NCI-H226 (cell line): Measurements from ENCODE around the gene DEPDC1B.
A peak's percentile ranks its signal among the peaks of the same experiment; 100 is the strongest.
"Not testable (repeated sequence)": the region's sequence is repeated elsewhere in the genome, so short reads cannot be mapped to it uniquely, and the experiment has no call there.

Experiments
- DNase-seq: peaks from one replicate; pipeline ENCODE4 v3.0.0-alpha.2; 2015

The DEPDC1B gene

DNA sequence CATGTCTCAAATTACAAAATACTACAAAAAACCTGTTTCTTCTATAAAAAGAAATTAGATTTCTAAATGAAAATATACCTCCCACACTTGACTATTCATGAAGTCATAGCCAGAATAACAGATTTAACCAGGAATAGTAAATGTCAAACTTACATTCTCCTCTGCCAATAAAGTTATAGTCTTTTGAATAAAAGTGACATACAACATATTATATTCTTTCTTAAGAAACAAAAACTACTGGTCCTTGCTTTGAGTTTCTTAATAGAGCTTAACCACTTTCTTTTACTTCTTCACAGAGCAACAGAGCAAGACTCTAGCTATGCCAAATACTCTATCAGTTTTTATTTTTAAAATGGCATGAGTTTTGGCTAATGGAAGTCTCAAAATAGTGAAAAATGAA, 61.7 kb downstream of the DEPDC1B start:
- no peak for DNase-seq

DNA sequence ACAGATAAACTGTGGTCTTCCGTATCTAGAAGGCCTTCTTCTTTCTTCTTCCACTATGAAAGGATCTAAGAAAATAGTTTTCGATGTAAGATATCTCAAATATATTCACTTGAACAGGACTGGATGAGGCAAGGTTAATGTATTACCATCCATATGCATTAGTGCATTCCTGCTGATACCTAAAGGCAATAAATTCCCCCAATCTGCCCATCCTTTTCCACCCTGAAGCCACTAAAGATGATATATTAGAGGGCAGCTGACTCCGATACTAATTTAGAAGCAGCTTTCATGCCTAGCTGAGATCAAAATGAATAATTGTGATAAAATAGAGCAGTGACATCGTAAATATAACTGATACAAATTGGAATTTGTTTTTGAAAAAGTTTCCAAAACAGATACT, 63.3 kb downstream of the DEPDC1B start:
- DNase-seq: no peak

DNA sequence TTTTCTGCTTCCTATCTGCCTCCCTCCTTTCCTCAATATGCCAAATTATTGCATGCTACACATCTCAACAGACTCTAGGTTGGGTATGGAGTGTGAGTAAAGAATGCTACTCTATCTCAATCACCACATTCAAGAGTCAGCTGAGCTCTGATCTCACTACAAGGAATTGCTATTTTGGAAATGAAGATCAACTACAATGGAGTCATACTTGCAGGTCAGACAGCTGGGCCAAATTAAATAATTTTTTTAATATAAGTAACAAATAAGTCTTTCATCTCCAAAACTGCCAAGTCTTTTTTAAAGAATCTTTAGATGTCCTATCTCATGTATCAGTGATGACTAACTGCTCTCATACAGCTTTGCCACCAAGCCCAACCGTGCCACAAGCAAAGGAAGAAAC, 64.0 kb downstream of the DEPDC1B start:
- no peak for DNase-seq

DNA sequence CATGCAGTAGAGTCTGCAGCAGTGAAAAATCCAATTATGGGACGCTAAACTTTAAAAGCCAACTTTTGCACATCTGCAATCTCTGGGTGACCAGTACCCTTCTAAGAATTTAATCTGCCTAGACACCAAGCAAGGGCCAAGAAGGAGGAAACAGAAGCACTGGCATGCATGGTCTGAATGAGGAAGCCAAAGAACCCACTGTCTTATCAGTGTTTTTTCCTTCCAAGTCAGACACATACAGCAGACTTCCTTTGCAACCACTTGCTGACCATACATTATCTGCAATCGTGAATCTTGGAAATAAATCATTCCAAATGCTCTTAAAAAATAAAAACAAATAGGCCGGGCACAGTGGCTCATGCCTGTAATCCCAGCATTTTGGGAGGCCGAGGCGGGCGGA, 65.9 kb downstream of the DEPDC1B start:
- DNase-seq: peak; percentile 21

GRCh38 chr5:60633341-60633740, 66.6 kb downstream of the DEPDC1B start:
- DNase-seq: peak; percentile 87

DNA sequence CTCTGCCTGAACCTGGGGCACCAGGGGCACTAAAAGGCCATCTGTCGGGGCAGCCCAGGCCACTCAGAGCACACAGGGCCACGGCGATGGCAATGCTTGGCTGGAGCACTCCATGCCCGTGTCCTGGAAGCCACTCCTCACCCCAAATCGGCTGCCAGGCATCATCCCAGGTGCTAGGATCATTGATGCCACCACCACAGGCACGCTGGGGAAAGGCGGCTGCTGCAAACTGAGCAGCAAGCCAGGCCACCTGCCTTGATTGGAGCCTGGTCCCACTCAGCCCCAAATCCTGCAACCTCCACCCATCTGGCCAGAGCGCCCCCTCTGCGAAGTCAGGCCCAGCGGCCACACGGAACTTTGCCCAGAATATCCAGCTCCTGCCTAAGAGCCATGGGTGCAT, 67.8 kb downstream of the DEPDC1B start:
- DNase-seq: no peak

DNA sequence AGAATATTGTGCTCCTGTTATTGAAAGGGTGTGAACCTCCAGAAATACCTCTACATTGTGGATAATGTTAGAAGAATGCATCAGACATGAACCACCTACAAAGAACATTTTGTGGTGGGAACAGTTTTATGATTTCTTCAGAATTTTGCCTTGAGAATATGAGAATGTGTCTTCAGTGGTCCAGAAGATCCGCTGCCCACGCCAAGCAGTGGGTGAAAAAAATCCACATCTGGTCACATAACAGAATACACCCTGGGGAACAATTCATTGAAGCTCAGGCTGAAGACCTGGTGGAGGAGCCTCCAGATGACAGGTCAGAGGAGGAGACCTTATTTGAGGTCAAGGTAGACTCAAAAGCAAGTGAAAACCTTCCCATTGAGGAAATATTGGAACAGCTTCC, 69.1 kb downstream of the DEPDC1B start:
- no peak for DNase-seq

- DNase-seq: no peak
Measured at GRCh38 chr5:60630179-60630578, 69.8 kb downstream of the DEPDC1B start.

DNA sequence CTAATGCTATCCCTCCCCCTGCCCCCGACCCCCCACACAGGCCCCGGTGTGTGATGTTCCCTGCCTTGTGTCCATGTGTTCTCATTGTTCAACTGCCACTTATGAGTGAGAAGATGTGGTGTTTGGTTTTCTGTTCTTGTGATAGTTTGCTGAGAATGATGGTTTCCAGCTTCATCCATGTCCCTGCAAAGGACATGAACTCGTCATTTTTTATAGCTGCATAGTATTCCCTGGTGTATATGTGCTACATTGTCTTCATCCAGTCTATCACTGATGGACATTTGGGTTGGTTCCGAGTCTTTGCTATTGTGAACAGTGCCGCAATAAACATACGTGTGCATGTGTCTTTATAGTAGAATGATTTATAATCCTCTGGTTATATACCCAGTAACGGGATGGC, 75.1 kb downstream of the DEPDC1B start:
- not testable (repeated sequence) for DNase-seq

DNA sequence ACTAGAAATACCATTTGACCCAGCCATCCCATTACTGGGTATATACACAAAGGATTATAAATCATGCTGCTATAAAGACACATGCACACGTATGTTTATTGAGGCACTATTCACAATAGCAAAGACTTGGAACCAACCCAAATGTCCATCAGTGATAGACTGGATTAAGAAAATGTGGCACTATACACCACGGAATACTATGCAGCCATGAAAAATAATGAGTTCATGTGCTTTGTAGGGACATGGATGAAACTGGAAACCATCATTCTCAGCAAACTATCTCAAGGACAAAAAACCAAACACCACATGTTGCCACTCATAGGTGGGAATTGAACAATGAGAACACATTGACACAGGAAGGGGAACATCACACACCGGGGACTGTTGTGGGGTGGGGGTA, 79.2 kb downstream of the DEPDC1B start:
- DNase-seq: not testable (repeated sequence)

DNA sequence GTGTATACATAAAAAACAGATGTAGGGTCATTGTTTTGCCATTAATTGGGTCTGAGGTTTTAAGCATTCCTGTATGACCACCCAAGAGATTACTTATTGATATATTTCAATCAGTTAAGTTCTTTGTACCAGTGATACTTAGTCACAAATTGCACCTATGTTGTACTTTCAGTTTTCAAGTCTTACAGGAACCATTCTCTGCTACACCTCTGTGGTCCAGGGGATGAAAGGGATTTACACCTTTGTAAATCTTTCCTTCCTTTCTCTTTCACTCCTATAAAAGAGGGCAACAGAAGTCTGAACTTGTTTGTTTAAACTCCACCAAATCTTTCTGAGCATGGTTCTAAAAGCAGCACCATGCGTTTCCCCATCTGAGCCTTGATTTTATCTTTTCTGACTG, 86.1 kb downstream of the DEPDC1B start:
- DNase-seq: no peak

DNA sequence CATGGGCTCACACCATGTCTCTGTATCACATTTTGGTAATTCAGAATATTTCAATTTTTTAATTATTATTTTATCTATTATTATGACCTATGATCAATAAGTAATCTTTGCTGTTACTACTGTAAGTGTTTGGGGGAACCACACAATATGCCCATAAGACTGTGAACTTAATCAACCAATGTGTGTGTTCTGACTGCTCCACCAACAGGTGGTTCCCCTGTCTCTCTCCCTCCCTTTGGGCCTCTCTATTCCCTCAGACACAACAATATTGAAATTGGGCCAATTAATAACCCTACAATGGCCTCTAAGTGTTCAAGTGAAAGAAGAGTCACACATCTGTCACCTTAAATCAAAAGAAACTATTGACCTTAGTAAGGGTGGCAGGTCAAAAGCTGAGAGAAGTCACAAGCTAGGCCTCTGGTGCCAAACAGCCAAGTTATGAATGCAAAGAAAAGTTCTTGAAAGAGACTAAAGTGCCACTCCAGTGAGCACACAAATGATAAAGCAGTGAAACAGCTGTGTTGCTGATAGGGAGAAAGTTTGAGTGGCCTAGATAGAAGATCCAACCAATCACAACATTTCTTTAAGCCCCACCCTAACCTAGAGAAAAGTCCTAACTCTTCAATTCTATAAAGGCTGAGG, 88.7 kb downstream of the DEPDC1B start:
- DNase-seq: no peak

DNA sequence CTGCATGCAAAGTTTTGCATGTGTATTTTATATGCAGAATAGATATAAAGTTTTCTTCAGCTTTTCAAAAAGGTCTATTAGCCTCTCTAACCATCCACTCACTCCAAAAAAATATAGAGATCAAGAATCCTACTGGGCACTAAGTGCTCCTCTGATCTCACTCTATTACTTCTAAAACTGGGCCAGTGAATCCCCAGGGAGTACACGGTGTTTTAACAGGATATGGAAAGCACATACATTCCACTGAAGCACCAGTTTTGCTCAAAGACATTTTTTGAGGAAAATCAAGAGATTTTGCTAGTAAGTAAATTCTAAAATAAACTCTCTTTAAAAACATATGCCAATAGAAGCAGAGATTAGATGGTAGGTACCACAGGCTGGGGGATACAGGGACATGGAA, 95.2 kb downstream of the DEPDC1B start:
- DNase-seq: no peak

GRCh38 chr5:60598424-60598823, 101.5 kb downstream of the DEPDC1B start:
- no peak for DNase-seq

GRCh38 chr5:60597572-60598320, 102.2 kb downstream of the DEPDC1B start:
- DNase-seq: no peak

DNA sequence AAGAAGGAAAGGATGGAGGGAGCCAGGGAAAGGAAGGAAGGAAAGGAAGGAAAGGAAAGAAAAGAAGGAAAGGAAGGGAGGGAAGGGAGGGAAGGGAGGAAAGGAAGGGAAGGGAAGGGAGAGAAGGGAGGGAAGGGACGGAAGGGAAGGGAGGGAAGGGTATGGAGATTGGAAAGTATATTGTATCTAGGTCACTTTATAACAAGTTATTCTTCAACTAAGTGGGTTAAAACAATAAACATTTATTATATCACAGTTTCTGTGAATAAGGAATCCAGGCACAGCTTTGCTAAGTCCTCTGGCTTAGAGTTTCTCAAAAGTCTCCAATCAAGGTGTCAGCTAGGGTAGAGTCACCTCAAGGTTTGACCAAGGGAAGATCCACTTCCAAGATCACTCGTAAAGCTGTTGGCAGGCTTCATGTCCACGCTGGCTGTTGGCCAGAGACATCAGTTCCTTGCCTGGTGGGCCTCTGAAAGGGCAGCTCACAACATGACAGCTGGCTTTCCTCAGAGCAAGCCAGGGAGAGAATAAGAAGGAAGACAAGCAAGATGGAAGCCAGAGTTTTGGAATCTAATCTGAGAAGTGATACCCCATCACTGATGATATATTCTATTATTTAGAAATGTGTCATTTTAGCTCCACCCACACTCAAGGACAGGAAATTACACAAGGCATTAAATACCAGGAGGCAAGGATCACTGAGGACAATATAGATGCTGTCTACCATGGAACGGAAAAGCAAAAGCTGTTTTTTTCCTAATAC, 105.1 kb downstream of the DEPDC1B start:
- no peak for DNase-seq

- DNase-seq: no peak
Measured at GRCh38 chr5:60590172-60590571, 109.8 kb downstream of the DEPDC1B start.

DNA sequence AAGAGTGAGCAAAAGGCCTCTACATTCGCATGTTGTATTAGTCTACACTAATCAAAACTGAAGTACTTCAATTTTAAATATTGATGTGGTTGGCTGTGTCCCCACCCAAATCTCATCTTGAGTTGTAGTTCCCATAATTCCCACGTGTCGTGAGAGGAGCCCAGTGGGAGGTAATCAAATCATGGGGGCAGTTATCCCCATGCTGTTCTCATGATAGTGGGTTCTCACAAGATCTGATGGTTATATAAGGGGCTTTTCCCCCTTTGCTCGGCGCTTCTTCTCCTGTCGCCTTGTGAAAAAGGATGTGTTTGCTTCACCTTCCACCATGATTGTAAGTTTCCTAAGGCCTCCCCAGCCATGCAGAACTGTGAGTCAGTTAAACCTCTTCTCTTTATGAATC, 112.7 kb downstream of the DEPDC1B start:
- not testable (repeated sequence) for DNase-seq

DNA sequence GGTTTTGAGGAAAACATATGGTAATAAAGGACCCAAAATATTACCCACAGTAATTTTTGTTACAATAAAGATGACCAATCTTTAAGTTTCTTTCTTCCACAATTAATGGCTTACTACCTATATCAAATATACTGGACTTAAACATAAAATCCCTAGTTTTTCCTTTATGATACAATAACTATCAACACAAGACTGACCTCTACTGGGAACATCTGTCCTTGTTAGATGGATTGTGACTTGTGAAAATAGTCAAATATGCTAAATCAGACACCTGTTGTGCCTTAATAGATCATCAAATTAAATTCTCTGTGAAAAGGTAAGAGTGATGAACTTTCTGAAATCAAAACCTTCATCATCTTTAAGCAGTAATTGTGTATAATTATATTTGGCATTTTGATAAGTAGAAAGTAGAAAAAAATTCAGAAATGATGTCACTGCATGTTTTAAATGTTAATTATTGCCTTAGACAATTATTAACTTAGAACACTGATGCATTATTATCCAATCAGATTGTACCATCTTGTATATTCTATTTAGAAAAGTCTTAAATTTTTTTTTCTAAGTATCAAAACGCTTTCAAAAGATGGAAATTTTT, 113.6 kb downstream of the DEPDC1B start:
- no peak for DNase-seq

DNA sequence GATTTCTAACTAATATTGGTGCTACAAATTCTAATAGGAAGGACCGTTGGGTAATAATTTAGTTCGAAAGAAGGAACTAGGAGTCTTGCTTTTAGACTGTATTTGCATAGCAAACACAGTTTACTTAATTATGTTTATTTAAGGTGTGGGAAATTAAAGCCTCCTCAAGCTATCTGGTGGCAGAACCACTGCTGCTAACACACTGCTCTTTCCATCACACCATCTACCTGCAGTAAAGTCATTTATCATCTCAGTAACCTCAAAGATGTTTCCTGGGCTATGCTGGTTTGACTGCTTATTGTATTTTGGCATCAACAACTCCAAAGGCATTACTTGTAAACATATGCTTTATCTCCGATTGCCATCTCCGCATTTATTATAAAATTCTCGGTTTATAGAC, 114.3 kb downstream of the DEPDC1B start:
- DNase-seq: no peak

DNA sequence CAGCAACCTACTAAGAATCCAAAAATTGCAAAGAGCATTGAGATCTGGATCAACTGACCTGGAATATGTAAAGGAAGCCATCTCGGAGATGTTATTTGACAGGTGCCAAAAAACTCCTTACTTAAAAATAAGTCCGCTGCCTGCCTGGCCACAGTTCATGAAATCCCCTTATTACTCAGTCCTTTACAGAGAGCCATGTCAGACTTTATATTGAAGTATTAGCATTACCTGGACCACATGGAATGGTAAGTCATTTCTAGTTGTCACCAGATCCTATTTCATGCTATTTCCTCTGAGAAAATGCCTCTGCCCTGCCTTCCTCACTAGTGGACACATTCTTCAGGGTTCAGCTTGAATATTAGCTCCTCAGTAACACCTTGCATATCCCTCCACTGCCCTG, 115.7 kb downstream of the DEPDC1B start:
- DNase-seq: no peak

- no peak for DNase-seq
Measured at GRCh38 chr5:60583616-60584015, 116.3 kb downstream of the DEPDC1B start.

GRCh38 chr5:60578315-60578714, 121.7 kb downstream of the DEPDC1B start:
- no peak for DNase-seq

- no peak for DNase-seq
Measured at GRCh38 chr5:60577116-60577515, 122.8 kb downstream of the DEPDC1B start.
